DMS79 (cell line): Measurements from ENCODE around the gene CRYL1.

Experiments used
- DNase-seq: peaks from one replicate; lab custom pipeline; 2025; lab: John Stamatoyannopoulos, UW

The CRYL1 gene

DNA sequence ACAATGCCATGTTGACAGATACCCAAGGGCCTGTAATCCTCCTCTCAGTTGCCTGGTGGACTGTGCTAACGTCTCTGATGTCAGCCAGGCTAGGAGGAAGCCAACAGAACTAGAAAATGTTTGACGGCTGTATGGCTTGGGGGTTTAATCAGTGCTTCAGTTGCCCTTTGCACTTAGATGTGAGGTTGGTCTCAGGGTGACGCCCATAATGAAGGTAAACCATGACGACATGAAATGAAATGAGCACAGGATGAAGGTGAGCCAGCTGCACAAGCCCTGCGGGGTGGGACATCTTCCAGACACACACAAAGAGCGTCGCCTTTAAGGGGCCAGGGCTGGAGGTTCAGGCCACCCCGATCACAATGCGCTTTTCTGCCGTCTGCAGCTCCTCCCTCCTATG, 127.2 kb downstream of the CRYL1 start:
- no peak for DNase-seq

DNA sequence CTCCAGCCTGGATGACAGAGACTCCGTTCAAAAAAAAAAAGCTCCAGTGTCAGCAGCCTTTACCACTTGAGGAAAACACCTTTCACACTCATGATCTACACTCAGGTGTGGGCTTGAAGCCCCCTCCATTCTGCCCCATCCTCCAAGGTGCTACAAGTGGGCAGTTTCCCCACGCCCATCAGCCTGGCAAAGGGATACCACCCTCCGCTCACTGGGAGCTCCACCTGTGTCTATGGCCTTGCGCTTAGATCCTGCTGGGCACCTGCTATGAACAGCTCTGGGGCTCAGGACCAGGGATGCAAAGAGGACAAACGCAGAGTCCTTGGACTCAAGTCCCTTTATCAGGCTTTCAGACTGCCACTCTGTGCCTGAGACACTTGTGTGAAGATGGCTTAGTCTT, 127.8 kb downstream of the CRYL1 start:
- DNase-seq: no peak

DNA sequence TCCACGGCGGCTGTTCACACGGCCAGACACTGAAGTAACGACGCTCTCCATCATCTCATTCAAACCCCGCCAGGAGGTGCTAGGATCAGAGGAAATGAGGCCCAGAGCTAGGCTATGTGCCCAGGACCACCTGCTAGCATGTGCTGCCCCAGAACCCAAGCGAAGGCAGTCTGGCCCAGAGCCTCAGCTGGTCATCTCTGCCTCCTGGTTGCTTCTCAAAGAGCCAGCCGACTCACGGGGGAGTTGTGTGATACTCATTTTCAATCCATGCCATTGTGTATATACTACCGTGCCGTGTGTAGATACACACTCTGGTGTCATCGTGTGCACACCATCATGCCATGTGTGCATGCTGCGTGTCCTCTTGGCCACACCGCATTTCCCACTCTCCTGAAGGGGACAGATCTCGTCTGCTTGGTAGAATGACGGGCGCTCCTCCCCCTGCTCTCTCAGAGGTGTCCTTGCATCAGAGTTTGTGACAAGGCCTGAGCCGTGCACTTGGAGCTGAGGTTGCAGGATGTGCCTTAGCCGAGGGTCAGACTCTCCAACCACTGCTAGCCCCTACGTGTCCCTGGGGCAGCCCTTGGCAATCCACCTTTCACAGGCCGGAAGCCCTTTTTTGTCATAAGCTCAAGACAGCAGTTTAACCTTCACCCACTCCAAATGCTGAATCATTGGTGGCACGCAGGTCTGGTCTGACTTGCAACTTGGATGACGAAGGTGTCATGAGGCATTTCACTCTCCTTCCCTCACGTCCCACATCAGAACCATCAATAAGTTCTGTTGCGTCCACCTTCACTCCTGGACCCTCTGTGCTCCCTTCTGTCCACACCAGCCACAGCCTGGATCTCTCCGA, 130.4 kb downstream of the CRYL1 start:
- DNase-seq: no peak

DNA sequence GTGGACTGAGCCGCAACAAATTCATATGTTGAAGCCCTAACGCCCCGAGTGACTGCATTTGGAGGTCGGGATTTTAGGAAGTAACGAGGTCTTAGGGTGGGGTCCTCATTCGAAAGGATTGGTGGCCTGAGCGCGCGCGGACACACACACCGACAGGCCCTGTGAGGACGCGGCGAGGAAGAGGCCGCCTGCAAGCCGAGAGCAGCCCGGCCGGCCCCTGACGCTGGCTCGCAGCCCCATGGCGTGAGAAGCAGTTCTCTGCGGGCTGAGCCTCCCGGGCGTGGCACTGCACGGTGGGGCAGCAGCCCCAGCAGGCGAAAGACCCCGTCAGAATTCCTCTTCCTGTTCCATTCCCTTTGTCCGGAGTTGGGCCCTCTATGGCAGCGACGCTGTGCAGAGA, 131.2 kb downstream of the CRYL1 start:
- DNase-seq: no peak

DNA sequence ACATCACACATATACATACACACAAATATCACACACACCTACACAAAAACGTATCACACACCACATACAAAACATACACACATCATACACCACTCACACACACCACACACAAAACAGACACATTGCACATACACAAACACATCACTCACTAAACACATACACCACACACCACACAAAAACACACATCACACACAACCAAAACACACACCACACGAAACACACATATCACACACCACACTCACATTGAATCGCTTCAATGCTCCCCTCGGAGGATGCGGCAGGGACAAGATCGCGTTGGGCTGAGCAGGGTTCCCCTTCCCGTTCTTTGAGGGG, 131.5 kb downstream of the CRYL1 start:
- no peak for DNase-seq

DNA sequence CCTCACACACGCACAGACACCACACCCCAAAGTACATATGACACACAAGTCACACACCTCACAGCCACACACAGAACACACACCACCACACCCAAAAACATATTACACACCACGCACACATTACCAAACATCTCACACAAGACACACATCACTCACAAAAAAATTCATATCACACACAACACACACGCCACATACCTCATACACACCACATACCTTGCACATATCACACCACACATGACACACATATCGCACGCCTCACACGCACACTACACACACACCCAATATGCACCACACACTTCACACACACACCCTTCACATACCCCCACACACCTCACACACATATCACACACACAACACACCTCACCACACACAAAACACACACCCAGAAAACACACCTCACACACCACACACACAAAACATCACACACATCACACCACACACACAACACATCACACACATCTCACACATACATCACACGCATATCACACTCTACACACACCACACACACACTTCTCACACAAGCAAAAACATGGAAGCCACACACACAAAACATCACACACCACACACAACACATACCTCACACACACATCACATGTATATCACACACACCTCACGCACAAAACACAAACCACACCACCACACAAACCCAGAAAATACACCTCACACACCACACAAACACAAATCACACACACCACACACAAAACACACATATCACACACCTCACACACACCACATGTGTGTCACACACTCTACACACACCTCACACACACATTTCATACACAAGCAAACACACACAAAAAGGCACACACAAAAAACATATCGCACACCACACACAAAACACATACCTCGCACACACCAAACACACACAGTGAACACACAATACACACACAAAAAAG, 132.1 kb downstream of the CRYL1 start:
- DNase-seq: no peak

DNA sequence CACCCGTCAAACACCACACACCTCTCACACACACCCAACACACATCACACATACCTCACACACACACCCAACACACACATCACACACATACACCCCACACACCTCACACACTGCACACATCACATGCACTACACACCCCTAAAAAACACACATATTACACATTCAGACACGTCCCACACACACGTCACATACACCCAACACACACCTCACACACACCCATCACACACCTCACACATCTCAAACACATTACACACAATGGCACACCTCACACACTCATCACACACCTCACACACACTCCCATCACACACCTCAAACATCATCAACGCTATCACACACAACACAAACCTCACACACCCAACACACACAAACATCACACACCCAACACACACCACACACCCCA, 133.1 kb downstream of the CRYL1 start:
- no peak for DNase-seq

DNA sequence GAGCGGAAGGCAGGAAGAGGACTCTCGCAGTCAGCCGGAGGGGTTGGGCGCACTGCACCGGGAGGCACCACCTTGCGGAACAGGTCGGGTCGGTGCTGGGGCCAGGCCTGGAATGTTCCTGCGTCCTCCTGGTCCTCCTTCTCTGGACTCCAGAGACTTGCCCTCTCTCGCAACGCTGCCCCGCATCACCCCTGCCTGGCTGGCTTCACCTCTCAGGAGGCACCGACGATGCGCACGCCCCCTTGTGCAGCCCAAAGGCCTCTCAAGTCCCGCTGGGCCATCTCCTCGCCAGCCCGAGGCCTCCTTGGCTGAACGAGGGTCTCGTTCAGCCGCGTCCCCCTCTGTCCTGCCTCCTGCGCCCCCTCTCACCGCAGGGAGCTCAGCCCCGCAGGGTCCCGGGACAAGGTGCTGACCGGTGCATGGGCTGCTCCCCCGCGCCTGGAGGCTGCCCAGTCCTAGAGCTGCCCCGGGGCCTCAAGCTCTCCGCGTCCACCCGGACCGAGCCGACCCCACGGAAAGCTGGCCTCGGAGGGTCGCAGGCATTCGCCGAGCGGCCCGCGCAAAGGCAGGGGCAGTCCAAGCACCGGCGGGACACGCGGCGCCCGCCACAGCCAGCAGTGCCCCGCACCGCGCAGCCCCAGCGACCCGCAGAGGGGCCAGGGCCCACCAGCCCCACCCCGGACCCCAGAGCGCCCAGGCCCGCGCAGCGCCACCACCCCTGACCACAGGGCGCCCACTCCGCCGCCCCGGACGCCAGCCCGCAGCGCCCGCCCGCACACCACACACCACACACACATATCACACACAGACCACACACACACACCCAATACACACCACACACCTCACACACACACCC, 133.8 kb downstream of the CRYL1 start:
- DNase-seq: no peak

DNA sequence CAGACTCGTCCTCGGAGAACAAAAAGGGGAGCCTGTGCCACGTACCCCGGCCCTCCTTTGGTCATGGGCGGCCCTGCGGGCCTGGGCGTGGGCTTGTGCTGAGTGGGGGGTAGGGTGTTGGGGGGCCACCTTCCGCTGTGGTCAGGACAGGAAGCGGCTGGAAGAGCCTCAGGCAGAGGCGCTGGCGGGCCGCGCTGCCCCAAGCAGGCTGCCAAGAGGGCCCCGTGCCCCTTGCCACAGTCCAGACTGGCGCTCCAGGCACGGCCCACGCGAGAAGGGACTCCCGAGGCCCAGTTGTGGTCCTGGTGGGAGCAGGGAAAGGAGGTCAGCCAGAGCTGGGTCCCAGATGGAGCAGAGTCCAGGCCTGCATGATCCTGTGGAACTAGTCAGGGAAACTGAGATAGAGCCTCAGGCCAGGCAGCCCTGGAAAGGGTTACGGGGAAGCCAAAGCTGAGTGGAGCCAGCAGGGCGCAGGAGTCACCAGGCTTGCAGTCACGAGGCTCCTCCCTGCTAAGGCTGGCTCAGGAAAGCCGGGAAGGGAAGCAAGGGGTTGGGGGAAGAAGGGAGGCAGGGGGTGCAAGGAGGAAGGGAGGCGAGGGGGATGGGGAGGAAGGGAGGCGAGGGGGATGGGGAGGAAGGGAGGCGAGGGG, 135.0 kb downstream of the CRYL1 start:
- no peak for DNase-seq

DNA sequence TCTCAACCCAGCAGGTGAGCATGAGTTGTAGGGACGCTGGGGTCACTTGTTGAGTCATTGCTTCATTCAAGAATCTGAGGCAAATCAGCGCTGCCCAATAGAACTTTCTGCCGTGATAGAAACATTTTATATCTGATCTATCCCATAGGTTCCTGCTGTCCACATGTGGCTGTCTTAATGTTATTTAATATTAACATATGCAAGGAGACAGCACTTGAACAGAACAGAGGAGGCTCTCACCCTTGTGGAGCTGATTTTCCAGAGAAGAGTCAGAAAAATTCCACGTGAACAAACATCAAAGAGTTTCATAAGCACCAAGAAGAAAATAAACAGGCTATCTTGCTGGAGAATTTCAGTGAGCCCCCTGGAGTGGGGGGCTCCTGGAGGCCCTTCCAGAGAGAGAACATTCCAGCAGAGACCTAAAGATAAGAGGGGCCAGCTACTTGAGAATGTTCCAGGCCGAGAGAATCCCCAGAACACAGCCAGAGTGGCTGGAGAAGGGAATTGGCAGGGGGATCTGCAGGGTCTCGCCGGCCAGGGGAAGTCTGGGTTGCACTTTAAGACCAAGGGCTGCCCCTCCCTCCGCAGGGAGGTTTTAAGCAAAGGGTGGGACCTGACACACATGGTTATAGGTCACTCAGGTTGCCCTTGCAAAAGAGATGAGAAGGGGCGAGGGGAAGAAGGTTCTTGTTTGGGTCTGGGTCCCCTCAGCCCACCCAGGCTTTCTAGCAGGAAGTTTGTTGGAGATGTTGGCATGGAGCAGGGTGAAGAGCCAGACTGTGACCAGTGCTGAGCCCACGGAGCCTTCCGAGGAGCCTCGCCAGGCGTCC, 135.7 kb downstream of the CRYL1 start:
- no peak for DNase-seq

DNA sequence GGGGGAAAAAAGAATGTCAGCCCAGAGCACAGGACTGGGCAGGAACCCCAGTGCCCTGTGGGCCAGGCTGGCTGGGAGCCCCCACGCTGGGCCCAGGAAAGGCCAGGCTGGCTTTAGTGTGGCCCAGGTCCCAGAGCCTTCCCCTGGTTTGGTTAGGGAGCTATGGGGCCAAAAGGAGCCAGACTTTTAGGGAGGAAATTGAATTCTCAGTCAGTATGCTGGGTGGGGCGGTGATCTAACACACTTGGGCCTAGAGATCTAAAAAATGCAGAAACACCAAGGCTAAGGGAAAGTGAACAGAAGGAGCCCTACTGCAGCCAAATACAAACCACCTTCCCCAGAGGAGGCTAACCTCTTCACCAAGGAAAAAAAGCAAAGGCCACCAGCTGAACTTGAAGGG, 137.5 kb downstream of the CRYL1 start:
- no peak for DNase-seq

DNA sequence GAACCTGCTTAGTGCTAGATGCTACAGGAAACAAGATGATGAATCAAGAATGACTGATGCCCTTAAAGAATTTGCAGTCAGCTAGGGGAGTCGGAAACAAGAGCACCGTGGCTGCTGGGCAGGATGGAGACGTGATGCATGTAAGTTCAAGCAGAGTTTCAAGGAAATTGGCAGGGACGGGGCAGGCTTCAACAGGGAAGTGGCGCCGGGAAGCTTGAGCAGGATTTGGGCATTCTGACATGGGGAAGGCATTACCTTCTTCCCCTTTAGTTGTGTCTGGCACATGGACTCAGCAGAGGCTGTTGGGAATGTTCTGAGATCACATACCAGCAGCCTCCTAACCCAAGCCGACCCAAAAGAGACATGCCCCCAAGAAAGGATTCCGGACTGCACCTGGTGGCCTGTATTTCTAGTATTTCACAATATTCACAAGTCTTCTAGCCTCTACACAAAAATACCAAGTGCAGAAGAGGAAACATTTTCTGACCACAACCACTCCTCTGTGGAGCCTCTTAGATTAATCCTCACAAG, 138.2 kb downstream of the CRYL1 start:
- DNase-seq: no peak

DNA sequence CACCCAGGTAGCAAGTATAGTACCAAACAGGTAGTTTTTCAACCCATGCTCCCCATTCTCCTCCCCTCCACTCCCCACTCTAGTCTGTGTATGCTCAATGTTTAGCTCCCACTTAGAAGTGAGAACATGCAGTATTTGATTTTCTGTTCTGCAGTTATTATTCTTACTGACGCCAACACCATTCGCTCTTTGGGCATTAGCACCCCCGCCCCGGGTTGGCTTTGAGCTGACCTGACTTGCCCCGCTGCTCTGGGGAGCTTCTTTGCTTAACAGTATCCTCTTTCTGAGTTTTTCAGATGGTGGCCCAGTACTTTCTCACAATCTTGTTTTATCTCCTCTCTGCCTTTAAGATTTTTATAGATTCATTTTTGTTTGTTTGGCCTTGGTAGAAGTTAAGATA, 138.7 kb downstream of the CRYL1 start:
- no peak for DNase-seq

DNA sequence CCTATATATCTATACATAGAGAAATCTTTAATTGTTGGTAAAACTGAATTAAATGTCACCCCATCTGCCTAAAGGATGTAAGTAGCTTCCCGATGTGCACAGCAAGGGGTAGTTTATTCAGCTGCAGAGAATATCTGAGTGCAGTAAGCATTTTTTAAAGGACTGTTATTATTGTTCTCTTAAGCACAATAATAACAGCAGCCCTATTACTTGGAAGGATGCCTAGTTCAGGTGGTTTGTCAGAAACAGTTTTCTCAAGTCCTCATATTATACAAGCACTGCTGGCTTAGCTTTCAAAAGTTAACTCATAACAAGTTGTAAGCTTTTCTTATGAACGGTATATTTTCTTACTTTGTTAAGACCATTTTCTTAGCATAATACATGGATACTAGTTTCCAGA, 142.6 kb downstream of the CRYL1 start:
- DNase-seq: peak; percentile 31

DNA sequence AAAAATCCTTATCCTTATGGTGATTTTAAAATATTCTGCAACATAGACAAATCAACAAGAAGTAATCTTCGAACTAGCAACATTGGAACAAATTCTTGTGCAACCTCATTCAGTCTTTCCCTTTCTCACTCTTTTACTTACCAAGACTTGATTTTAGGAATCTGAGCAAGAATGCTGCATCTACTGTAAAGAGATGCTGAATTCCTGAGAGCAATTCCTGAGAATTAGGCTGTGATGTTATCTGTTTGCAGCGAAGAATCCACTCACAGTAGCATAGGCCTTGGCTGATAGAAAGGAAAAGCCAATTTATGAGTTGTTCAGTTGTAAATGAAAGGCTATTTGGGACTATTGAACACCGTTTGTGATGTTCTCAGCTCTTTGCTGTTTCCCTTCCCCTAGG, 144.3 kb downstream of the CRYL1 start:
- DNase-seq: no peak

DNA sequence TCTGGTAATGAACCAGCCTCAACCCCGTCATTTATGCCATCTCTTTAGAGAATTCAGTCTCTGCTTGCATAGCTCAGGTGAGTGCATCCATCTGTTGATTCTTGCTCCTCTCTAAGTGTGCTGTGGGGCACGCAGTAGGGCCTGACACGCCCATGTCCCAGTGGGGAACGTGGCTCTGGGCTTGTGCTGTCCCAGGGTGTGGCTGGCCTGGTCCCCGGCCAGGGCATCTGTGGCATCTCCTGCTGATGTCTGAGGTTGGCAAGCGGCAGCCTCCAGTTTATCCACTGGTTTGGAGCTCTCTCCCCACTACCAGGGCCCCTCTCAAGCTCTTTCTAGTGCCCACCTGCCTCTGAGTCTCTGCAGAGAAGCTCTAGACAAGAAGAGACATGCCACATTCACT, 146.9 kb downstream of the CRYL1 start:
- DNase-seq: no peak

DNA sequence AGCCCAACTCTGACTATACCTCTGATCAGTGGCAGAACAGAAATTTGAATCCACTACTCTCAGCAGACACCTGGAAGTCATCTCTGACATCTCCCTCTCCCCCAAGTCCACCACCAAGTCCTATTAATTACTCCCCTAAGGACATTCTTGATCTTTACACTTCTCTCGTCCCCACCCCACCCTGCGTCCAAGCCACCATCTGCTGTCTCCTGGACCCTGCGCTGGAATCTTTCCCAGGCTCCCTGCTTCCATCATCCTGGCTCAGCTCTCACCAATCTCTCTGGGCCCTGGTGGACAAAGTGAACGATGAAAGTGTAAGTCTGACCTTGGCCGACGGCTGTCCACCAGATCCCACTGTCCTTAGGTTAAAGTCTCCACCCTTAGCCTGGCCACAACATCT, 147.9 kb downstream of the CRYL1 start:
- DNase-seq: no peak

DNA sequence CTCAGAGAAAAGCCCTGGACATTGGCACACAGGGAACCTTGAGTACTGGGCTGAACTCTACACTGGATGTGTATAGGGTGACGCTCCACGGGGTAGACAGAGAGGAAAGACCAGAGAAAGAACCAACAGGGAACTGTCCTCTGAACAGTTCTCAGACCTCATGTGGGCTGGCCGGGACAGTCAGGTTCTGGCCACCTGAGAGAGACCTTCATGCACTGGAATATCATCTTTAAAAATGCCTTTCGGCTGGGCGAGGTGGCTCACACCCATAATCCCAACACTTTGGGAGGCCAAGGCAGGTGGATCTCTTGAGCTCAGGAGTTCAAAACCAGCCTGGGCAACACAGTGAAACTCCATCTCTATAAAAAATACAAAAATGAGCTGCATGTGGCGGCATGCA, 149.8 kb downstream of the CRYL1 start:
- no peak for DNase-seq

DNA sequence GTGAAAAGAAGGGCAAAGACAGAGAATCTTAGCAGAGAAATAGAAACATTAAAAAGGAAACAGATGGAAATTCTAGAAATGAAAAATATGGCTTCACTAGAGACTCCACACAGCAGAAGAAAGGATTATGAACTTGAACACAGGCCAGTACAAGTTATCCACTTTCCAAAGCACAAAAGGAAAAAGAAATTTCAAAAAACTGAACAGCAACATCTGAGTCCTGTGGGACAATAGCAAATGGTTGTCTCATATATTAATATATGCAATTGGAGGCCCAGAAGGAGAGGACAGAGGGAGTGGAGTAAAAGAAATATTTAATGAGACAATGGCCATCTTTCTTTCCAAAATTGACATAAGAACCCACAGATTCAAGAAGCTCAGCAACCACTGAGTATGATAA, 151.8 kb downstream of the CRYL1 start:
- DNase-seq: no peak

DNA sequence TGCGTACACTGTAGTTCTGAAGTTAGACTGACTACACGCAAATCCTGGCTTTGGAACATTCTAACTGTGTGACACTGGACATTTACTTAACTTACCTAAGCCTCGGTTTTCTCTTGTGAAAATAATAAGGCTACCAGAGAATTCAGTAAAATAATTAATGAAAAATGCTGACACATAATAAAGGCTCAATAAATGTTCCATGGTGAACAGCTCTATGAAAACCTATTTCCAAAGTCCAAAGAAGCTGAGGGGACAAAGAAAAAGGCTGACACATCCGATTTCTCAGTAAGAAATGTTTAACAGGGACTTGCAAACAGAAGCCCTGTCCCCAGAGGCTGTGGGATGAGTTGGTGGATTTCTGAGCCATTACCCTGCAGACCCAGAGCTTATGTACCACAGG, 153.8 kb downstream of the CRYL1 start:
- DNase-seq: no peak
